ENCODE measurements around the gene AVL9.
A peak's percentile ranks its signal among the peaks of the same experiment; 100 is the strongest.

The AVL9 gene

GRCh38 chr7:32506266-32507054 lies 11.2 kb downstream of the AVL9 start:
- H3K4me3 ChIP-seq (replicated peaks; ENCODE audit: low read depth, low read length), result peak overlapping the region; percentile 25
- TF ChIP-seq CTCF (IDR thresholded peaks at IDR 0.05; ENCODE audit: low read length, missing control alignments), result no peak
- peak; percentile 86 for DNase-seq (ENCODE audit: low read depth)

DNA sequence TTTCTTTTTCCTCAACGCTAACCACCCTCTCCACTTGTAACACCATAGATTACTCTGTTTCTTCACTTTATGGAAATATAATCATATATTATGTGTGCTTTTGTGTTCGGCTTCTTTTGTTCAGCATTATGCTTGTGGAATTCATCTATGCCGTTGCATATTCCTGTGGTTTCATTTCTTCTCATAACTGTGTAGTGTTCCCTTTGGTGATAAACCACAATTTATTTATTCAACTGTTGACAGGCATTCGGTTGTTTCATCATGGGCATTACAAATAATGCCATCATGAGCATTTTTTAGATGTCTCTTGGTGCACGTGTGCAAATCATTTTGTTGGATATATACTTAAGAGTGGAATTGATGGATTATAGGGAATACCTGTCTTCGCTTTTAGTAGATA lies 12.1 kb downstream of the AVL9 start:
- peak; percentile 47 for DNase-seq (ENCODE audit: low read depth)
- no peak for TF ChIP-seq CTCF (IDR thresholded peaks at IDR 0.05; ENCODE audit: low read length, missing control alignments)
- no peak overlapping the region for H3K4me3 ChIP-seq (replicated peaks; ENCODE audit: low read depth, low read length)

DNA sequence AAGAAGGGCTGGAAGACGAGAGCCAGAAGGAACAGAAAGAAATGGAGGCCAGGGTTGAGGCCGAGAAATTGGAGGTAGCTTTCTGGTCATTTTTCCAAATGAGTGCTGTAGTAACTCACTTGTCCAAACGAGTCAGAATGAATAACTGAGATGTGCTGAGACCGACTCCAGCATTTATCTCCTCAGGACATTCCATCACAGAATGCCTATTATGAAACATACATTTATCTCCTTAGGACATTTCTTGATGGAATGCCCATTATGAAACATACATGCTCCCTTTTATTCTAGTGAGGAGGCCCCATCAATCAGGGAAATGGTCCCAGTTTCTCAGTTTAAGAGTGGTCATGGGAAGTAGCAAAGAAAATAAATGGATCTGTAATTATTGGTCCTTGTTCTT lies 16.5 kb downstream of the AVL9 start:
- peak; percentile 84 for DNase-seq (ENCODE audit: low read depth)
- TF ChIP-seq CTCF (IDR thresholded peaks at IDR 0.05; ENCODE audit: low read length, missing control alignments), result no peak
- H3K4me3 ChIP-seq (replicated peaks; ENCODE audit: low read depth, low read length), result no peak overlapping the region

DNA sequence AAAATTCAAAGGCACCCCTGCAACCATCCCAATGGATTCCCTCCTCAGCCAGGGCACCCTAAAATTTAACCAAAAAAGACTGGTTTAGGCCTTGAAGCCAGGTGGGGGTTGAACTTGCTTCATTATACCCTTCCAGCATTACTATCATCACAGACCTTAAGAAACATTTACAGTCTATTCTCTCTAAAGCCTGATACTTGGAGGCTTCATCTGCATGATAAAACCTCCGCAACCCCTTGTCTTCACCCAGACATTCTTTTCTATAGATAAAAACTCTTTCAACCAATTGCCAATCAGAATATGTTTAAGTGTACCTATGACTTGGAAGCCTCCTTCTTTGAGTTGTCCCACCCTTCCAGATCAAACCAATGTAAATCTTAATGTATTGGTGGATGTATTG lies 17.9 kb downstream of the AVL9 start:
- H3K4me3 ChIP-seq (replicated peaks; ENCODE audit: low read depth, low read length), result no peak overlapping the region
- DNase-seq (ENCODE audit: low read depth), result no peak
- TF ChIP-seq CTCF (IDR thresholded peaks at IDR 0.05; ENCODE audit: low read length, missing control alignments), result no peak

- H3K4me3 ChIP-seq (replicated peaks; ENCODE audit: low read depth, low read length), result no peak overlapping the region
- TF ChIP-seq CTCF (IDR thresholded peaks at IDR 0.05; ENCODE audit: low read length, missing control alignments), result no peak
- DNase-seq (ENCODE audit: low read depth), result peak; percentile 25
These were observed 20.7 kb downstream of the AVL9 start for GRCh38 chr7:32515890-32516550.

- no peak for TF ChIP-seq CTCF (IDR thresholded peaks at IDR 0.05; ENCODE audit: low read length, missing control alignments)
- H3K4me3 ChIP-seq (replicated peaks; ENCODE audit: low read depth, low read length), result no peak overlapping the region
- DNase-seq (ENCODE audit: low read depth), result peak; percentile 38
These were observed 21.3 kb downstream of the AVL9 start for GRCh38 chr7:32516551-32517100.
